ENCODE measurements around the gene BCL2A1. TPM values are rescaled to one million over a fixed set of nuclear protein-coding genes. Genes with fewer than 3 reads are reported as not detected.
"Not testable (repeated sequence)": the region's sequence is repeated elsewhere in the genome, so short reads cannot be mapped to it uniquely, and the experiment has no call there.

Gene BCL2A1
- total RNA-seq, 1 experiment from 2014 or later = 16.9 TPM

DNA sequence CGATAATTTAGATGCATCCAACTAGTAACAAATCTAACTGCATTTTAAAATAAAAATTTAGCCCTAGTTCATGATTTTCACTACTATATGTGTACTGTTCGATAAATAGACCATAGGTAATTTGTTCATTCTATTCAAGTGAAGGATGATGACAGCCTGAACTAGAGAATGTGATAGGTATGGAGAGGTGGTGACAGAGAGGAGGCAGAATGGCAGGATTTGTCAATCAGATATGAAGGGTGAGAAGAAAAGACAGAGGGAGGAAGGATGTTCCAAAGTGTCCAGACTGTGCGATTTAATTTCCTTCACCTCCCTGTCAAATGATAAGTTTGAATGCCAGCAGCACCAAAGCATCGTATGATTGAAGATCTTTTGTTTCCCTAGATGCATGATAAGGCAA lies 31.6 kb downstream of the BCL2A1 start:
- ChIA-PET CTCF (no interaction called here), POLR2A (ENCODE audit: unreplicated experiment) (no interaction called here)
- H3K4me2 ChIP-seq (ENCODE audit: low read length) = no peak overlapping the region
- BruUV-seq (replicated peaks) = no TSS peak
- H3K4me3 ChIP-seq (ENCODE audit: low read length) = no peak overlapping the region
- H3K4me1 ChIP-seq (ENCODE audit: insufficient read depth, low read length) = peaks cover 6% of the 10 kb centered on the region; the same call in 1 of the 2 replicates
- H3K27me3 ChIP-seq (ENCODE audit: low read length) = no peaks in the 10 kb centered on the region
- DNase-seq = no peak
- no peak overlapping the region for H3K27ac ChIP-seq (ENCODE audit: low read length)
- TF ChIP-seq EZH2 (IDR thresholded peaks at IDR 0.05; ENCODE audit: low read length, unreplicated experiment) (no peak), EZH2phosphoT487 (IDR thresholded peaks at IDR 0.05; ENCODE audit: borderline replicate concordance, low read length) (no peak)
- TF ChIP-seq, protein P1, sequence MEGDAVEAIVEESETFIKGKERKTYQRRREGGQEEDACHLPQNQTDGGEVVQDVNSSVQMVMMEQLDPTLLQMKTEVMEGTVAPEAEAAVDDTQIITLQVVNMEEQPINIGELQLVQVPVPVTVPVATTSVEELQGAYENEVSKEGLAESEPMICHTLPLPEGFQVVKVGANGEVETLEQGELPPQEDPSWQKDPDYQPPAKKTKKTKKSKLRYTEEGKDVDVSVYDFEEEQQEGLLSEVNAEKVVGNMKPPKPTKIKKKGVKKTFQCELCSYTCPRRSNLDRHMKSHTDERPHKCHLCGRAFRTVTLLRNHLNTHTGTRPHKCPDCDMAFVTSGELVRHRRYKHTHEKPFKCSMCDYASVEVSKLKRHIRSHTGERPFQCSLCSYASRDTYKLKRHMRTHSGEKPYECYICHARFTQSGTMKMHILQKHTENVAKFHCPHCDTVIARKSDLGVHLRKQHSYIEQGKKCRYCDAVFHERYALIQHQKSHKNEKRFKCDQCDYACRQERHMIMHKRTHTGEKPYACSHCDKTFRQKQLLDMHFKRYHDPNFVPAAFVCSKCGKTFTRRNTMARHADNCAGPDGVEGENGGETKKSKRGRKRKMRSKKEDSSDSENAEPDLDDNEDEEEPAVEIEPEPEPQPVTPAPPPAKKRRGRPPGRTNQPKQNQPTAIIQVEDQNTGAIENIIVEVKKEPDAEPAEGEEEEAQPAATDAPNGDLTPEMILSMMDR (conservative IDR thresholded peaks at IDR 0.05; ENCODE audit: low read depth, low read length) = no peak
- no peak overlapping the region for H3K9ac ChIP-seq (ENCODE audit: low read length)
- no peaks in the 10 kb centered on the region for H3K79me2 ChIP-seq (ENCODE audit: low read length)
- no peaks in the 10 kb centered on the region for H4K20me1 ChIP-seq (ENCODE audit: low read length)
- intact Hi-C loops (cut with micrococcal nuclease) = no loop called here
- H3K9me3 ChIP-seq (ENCODE audit: low read length) = no peaks in the 10 kb centered on the region
- no peaks in the 10 kb centered on the region for H3K36me3 ChIP-seq (ENCODE audit: low read depth, low read length)
- H3K9me2 ChIP-seq (replicated peaks; ENCODE audit: low read length) = no peaks in the 10 kb centered on the region
- ATAC-seq = no peak
- no peak overlapping the region for H2AFZ ChIP-seq (ENCODE audit: low read length)
- H3F3A ChIP-seq (ENCODE audit: low read length, unreplicated experiment) = no peaks in the 10 kb centered on the region

DNA sequence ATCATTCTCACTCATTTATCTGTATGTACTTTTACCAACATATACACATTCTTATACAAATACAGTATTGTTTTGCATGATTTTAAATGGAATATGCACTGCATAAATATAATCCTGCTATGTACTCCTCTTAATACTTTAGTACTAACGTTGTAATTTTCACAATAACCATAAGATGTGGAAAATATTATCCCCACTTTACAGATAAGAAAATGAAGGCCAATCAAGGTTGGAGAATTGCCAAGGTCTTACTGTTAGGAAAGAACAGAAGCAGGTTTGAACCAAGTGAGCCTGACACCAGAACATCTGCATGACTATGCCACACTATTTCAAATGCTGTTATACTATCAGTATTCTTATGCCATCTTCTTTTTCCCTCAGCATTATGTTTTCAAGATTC lies 32.9 kb downstream of the BCL2A1 start:
- H3K4me3 ChIP-seq (ENCODE audit: low read length) = no peak overlapping the region
- POLR2A ChIA-PET (ENCODE audit: unreplicated experiment) = no interaction called here
- no peak for TF ChIP-seq EZH2 (IDR thresholded peaks at IDR 0.05; ENCODE audit: low read length, unreplicated experiment)
- TF ChIP-seq, protein P1 (conservative IDR thresholded peaks at IDR 0.05; ENCODE audit: low read depth, low read length) = no peak
- no peak for TF ChIP-seq EZH2phosphoT487 (IDR thresholded peaks at IDR 0.05; ENCODE audit: borderline replicate concordance, low read length)
- no peaks in the 10 kb centered on the region for H3K36me3 ChIP-seq (ENCODE audit: low read depth, low read length)
- no peak overlapping the region for H3K4me2 ChIP-seq (ENCODE audit: low read length)
- H3K27ac ChIP-seq (ENCODE audit: low read length) = no peak overlapping the region
- H4K20me1 ChIP-seq (ENCODE audit: low read length) = no peaks in the 10 kb centered on the region
- ATAC-seq = no peak
- no peaks in the 10 kb centered on the region for H3K9me3 ChIP-seq (ENCODE audit: low read length)
- no peaks in the 10 kb centered on the region for H3K79me2 ChIP-seq (ENCODE audit: low read length)
- no peak overlapping the region for H3K9ac ChIP-seq (ENCODE audit: low read length)
- CTCF ChIA-PET = no interaction called here
- no peaks in the 10 kb centered on the region for H3F3A ChIP-seq (ENCODE audit: low read length, unreplicated experiment)
- intact Hi-C loops (cut with micrococcal nuclease) = no loop called here
- H2AFZ ChIP-seq (ENCODE audit: low read length) = no peak overlapping the region
- peaks cover 6% of the 10 kb centered on the region; the same call in 1 of the 2 replicates for H3K4me1 ChIP-seq (ENCODE audit: insufficient read depth, low read length)
- no peak for DNase-seq
- no peaks in the 10 kb centered on the region for H3K9me2 ChIP-seq (replicated peaks; ENCODE audit: low read length)
- BruUV-seq (replicated peaks) = no TSS peak
- no peaks in the 10 kb centered on the region for H3K27me3 ChIP-seq (ENCODE audit: low read length)

DNA sequence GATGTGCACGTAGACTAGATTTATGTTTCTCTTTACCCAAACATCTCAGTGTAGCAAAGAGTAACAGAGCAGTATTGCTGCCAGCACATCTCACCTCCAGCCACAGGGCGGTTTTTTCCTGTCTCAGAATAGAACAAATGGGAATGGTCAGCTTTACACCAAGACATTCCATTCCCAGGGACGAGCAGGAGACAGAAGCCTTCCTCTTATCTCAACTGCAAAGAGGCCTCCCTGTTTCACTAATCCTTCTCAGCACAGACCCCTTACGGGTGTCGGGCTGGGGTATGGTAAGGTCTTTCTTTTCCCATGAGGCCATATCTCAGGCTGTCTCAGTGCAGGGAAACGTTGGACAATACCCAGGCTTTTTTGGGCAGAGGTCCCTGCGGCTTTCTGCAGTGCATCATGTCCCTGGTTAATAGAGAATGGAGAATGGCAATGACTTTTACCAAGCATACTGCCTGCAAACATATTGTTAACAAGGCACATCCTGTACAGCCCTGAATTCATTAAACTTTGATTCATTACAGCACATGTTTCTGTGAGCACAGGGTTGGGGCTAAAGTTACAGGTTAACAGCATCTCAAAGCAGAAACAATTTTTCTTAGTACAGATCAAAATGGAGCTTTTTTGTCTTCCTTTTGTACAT lies 35.3 kb downstream of the BCL2A1 start:
- H4K20me1 ChIP-seq (ENCODE audit: low read length); ATAC-seq; H3K27me3 ChIP-seq (ENCODE audit: low read length); H3K36me3 ChIP-seq (ENCODE audit: low read depth, low read length); H2AFZ ChIP-seq (ENCODE audit: low read length); intact Hi-C loops (cut with micrococcal nuclease); H3K9me2 ChIP-seq (replicated peaks; ENCODE audit: low read length); H3K4me1 ChIP-seq (ENCODE audit: insufficient read depth, low read length); CTCF ChIA-PET; H3F3A ChIP-seq (ENCODE audit: low read length, unreplicated experiment); H3K4me3 ChIP-seq (ENCODE audit: low read length); BruUV-seq (replicated peaks); H3K79me2 ChIP-seq (ENCODE audit: low read length); H3K9me3 ChIP-seq (ENCODE audit: low read length); DNase-seq; H3K4me2 ChIP-seq (ENCODE audit: low read length); H3K9ac ChIP-seq (ENCODE audit: low read length); H3K27ac ChIP-seq (ENCODE audit: low read length): not testable (repeated sequence)
- POLR2A ChIA-PET (ENCODE audit: unreplicated experiment) = interaction anchor here (0.6 kb wide), 1 partner anchor 13 kb away, joined by 3 read pairs; no protein-coding TSS in a partner anchor
